Left hindlimb (tissue), 1 donor: ENCODE data around the gene SLC48A1.

Source experiments
- DNase-seq: peaks from one replicate; pipeline ENCODE4 v3.0.0-alpha.2; 2018

SLC48A1 gene

DNA sequence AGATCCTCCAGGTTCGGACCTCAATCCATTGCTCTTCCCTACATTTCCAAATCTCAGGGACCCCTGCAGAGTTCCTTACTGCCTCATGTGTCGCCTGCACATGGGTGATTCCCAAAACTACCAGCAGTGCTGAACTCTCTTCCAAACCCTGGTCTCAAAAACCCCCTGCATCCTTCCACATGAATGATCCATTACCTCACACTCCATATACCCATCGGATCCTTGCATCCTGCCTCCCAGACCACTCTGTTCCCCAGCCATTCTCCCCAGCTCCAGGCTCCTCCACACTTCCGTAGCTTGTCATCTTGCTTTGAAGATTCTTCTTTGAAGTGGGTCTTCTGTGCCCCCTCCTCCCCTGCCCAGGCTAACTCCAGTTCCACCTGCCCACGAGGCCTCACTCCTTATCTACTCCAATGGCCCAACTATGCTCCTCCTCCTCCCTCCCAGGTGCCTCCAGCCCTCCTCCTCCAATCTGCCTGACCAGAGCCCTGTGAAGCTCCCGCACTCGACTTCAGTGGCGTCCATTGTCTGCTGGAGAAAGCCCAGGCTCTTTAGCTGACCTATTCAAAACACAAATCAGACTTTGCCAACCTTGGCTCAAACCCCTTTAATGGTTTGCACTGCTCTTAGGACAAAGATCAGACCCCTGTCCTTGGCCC is 28.1 kb upstream of the SLC48A1 start:
- no peak for DNase-seq

DNA sequence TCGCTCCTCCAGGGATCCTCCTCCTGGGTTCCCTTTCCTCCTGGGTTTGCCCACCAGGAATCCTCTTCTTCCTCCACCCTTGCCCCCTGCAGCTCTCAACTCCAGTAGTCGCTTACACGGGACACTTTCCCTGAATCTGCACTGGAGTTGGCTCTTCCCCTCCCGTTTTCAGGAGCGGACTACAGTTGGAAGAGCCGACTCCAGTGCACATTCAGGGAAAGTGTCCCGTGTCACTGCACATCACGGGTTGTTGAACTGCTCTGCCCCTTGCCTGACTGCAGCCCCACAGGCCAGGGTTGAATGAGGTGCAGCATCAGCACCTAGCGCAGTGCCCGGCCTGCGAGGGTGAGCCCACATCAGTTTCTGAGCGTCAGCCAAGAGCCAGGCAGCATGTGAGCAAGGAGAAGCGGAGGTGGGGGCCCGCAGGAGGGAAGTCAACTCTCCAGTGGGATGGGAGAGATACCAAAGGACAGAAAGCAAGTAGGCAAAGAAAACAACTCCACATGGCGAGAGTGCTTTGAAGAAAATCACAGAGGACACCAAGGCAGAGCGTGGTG is 27.5 kb upstream of the SLC48A1 start:
- DNase-seq, result no peak

DNA sequence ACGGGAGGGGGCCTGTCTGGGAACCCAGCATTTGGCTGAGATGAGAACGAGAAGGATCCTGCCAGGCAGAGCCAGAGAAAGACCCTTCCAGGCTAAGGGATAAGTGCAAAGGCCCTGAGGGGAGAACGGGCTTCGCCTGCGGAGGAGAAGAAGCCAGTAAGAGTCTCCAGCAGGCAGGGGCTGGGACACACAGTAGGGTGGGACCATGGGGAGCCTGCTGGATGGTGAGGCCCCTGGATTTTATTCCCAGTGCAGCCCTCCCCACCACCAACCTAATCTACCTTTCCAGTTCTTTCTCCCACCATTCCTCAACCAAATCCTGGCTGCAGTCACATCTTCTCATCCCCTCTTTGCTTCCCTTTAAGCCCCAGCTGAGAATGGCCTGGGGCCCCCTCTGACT is 27.0 kb upstream of the SLC48A1 start:
- no peak for DNase-seq

DNA sequence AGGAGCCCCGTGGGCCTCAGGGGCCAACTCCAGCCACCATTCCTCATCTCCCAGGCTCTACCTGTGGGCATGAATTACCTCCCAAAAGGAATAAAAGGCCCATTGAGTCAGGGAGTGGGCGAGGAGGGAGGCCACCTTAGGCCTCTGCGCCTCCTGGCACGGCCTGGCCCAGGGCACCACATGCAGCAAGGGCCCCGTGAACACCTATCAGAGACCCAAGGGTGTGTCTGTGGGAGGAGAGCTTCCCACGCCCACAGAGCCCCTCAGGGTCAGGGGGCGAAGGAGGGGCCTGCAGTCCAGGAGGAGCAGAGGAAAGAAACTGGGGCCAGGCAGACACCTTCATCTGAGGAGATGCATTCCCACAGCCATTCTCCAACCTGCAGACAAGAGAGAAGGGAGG is 26.5 kb upstream of the SLC48A1 start:
- DNase-seq, result no peak

DNA sequence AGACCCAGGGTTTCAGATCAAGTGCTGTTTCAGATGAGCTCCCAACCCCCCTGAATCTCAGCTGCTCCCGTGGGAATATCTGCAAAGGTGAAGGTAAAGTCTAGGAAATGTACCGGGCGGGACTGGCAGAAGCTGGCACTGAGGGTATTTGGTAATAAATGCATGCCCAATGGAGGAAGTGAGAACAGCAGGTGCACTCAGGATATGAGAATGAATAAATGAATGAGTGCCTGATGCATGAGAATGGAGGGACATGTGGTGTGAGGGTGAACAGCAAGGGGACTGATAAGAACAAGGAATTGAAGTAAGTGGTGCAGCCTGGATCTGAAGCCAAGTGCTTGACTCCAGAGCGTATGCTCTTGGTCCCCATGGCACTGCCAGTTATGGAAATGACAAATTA is 25.9 kb upstream of the SLC48A1 start:
- DNase-seq, result no peak

DNA sequence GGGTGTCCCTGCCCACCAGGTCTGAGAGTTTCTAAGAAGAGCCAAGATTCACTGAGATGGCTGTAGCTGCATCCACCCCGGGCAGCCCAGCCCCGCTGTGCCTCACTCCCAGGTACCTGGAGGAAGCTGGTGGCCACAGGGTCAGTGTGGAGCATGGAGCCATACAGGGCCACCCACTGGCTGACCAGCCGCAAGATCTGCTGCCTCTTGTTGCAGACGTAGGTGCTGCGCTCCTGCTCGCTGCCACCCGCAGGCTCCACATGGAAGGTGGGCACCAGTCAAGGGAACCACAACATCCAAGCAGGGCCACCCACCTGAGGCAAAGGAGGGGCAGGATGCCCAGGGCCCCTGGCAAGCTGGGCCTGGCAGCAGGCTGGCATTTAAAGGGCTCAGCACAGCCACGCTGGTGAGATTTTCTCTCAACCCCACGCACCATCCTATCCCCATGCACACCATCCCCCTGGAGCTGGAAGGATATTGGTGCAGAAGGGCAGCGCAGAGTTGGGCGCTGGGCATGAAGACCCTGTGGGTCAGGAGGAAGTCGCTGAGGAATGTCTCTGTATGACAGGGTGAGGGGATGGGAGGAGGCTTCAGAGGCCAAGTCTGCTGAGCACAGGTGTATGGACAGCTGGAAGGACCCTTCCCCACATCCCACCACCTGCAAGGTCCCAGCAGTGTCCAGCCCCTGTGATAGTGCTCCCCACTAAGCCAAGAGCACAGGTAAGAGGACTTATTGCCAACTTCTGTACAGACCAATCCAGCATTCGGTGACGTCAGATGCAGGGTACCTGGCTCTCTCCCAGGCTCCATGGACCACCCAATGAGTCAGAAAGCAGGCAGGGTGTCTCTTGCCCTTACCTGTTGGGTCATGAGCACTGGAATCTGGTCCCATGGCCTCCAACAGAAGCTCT is 25.2 kb upstream of the SLC48A1 start:
- no peak for DNase-seq

DNA sequence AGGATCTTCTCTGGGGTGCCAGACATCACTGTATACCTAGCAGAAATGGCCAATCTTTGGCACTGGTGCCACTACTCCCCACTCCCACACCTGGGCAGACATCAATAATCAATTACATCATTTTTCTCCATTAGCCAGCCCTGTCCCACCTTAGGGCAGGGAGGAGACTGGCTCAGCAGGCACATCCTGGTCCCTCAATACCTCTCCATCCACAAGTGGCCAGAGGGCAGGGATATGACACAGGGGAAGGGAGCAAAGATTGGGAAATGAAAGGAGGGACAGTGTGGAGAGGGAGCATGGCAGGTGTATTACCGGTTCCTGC is 24.6 kb upstream of the SLC48A1 start:
- DNase-seq, result no peak

DNA sequence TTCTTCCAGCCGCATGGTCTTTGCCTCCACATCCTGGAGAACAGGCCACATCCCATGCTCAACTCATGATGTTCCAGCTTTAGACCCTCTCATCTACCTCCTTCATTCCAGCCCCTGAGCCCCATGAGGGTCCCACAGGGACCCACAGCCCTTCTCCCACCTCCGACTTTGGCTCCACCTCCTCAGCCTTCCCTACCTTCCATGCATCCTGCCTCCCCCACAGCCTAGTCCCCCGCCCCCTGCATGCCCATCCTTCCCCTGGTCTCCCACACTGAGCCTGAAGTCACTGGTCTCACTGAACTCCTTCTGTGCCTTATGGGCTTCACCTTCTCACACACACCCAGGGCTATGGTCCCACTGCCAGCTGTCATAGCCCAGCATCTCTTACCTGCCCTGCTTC is 24.1 kb upstream of the SLC48A1 start:
- DNase-seq, result no peak

DNA sequence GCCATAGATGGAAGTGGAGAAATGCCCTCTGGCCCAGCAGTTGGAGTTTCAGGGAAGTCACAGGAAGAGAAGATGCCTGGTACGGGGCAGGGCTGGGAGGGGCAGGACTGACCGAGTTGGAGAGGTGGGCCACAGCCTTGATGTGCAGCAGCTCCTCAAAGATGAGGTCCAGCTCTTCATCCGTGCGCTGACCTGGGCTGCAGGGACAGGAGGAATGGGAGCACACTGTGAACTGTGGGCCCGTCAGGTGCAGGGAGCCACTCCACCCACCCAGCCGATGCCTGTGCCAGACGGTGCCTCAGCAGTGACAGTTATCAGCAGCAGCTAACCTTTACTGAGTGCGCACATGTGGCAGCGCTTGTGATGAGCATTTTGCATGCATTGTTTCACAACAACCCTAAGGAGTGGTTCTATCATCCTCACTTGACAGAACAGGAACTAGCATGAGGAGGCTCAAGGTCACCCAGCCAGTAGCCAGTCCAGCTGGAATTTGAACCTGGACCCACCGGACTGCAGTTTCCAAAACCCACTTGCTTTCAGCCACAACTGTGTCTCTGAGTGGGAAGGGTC is 22.7 kb upstream of the SLC48A1 start:
- DNase-seq, result no peak

DNA sequence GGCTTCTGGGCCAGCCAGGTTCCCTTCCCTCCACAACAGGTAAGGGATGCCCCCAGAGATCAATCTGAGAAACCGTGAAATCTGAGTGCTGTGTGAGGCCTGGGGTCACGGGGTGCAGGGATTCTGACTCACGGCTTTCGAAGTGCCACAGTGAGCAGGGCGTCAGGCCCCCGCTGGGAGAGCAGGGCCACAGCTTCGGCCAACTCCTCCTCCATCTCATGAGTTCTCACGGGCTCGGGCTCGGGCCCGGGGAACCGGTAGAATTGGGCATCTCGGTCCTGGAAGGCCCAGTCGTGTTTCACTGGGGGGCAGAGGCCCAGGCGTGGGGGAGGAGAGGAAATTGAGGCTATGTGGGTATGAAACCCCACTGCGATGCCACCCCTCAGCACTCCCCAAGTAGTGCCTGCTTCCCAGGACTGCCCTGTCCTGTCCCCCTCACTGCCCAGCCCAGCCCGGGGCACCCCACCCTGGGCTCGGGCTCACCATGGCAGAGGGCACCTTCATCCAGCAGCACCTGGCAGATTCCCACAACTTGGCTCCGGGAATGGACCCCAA is 22.0 kb upstream of the SLC48A1 start:
- no peak for DNase-seq

DNA sequence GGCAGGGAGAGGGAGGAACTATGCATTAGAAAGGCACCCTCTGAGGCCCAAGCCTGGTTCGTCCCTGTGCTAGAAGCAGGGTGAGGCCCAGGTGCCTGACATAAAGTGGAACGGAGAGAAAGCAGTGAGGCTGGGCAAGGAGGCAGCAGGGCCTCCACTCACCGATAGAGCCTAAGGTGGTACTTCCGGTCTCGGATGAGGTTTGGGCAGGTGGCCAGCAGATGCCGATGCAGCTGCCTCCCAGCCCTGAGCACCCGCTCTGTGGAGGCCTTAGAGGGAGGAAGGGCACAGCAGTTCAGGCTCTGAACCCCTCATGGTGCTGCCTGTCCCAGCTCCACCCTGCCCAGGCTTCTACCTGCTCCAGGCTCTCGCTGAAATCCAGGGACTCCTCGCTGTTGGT is 21.5 kb upstream of the SLC48A1 start:
- DNase-seq, result no peak

DNA sequence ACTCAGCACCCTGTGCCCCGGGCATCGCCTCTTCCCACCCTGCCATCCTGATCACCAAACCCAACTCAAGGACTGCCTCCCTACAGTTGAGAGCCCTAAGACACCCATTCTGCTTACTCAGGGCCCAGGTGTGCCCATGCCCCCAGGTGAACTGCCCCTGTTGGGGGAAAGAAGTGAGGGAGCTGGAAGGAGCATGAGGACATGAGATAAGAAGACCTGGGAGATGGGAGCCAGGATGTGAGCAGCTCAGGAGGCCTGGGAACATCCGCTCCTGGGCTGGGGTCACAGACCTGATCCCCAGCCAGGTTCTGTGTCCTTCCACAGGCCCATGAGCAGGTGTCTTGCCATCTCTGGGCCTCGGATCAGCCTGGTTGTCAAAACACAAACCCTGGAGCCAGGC is 20.9 kb upstream of the SLC48A1 start:
- DNase-seq, result no peak

DNA sequence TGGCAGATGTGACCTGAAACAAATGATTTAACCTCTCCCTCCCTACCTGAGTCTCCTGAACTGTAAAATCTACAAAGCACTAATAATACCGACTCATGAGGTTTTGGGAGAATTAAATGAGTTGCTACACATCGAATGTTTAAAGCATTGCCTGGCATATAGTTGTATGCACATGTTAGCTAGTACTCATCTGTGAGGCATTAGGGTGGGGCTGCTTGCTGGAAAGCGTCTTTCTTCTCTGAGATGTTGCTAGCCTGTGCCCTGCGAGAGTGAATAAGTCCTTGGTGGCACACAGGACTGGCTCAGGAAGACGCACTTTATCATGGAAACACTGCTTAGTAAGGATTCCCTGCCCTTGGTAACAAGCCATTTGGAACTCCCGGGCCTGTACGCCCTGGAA is 20.5 kb upstream of the SLC48A1 start:
- DNase-seq, result no peak

DNA sequence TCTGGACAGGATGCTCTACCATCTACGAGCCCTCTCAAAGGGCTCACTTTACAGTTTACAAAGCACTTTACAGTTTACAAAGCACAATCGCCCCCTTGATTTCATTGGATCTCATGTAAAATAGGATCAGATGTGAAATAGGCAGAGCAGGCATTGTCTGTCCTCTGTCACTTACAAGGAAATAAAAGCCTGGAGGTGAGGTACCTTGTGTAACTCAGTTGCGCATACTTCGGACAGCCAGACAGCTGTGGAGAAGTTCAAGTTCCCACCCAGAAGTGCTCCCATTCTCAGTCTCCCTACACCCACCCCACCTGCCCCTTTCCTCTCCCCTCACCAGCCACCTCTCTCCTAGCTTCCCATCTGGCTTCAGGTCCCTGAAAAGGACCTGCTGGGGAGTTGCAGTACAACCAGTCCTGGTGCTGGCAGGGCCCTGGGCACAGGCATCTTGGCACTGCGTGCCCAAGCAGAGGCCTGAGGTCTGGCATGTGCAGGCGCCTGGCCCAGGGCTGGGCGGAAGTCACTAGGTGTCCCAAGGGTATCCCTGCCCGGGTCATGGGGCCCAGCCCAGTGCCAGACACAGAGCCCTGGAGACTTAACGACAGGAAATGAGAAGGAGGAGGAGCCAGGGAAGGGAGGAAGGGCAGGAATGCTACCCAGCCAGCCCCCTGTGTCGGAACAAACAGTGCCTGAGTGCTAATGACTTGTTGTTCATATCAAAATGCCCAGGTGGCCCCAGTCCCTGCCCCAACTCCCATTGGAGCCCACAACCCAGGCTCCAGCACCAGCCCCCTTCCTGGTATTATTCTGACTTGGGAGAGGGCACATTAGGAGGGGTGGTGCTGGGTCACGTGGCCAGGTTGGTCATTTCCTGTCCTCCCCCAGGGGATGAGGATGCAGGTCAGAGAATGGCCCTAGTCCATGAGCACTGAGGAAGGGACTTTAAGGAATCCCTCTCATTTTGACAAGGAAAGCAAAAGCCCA is 19.7 kb upstream of the SLC48A1 start:
- no peak for DNase-seq

DNA sequence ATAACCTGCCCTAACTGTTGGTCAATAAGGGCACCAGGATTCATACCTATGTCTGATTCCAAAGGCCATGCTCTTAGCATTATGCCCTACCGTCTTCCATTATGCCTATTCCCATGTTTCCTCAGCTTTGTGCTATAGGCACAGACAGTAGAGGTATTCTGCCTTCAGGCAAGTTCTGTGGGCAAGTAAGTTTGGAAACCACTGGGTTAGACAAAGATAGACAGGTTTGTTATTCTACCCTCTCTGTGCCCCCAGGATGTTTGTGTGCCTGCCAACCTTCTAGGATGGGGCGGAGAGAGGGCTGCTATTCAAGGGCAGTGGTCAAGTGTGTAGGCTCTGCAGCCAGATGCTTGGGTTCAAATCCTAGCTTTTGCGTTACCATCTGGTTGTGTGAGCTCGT is 18.9 kb upstream of the SLC48A1 start:
- no peak for DNase-seq

DNA sequence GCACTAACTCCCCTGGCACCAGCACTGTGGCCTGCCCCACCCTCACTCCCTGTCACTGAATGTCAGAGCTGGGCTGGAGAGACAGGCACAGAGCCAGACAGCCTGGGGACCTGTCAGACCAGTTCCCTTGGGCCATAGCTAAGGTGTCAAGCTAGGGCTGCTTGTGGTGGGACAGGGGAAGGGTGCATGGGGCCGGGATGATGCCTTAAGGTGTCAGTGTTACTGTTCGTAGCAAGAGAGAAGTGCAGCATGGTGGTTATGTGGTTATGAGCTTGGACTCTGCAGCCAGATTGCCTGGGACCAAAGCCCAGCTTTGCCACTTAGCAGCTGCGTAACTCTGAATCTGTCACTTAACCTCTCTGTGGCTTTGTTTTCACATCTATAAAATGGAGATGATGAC is 18.2 kb upstream of the SLC48A1 start:
- no peak for DNase-seq

DNA sequence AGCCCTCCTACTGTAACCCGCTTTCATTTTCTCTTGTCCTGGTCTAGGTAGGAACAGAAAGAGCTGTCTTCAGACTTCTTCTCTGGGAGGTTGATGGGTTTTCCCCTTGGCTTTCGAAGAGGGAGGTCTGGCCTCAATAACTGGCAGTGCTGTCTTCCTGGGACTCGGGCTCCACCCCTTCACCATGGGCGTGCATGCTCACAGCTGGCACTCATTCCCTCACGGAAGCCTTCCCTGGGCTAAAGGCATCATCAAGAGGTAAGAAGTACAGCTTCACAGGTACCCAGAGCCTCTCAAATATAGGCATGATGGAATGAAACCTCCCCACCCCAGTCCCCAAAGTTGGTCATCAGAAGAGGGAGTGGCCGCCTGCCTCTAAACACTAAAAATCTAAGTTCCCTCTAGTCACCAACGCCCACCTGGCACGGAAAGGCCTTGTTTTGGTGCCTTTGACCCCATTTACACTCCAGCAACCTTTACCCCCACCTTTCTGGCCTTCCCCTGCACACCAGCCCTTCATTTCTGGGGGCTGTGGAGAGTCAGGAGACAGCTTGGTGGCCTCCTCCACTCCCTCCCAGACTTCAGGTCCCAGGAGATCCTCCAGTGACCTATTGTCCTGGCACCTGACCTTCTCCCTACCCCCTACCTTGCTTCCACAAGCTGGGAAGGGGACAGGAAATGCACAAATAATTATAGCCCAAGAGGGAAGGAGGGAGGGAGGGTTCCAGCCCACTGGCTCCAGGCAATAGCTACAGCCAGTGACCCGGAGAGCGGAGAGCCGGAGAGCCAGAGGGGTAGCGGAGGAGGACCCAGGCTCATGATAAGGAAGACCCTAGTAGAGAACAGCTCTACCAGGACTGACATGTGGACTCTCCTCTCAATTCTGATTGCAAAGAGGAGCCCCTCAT is 17.1 kb upstream of the SLC48A1 start:
- no peak for DNase-seq

DNA sequence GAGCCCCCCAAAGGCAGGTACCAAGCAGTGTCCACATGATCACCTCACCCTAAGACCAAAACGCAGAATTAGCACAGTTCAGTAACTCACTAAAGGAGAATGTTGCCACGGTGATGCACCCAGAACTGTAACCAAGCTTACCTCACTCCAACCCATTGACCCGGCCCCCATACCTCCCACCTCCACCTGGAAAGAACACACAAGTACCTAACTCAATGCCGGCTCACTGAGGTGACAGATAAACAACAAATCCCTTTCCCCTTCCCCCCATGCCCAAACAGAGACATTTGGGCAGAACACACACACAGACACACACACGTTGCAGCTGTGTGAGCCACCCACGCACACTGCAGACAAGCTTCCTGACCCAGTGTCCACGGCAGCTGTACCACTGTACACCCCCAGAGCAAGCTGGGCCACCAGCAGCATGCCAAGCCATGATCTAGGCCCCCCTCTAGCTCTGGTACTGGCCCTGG is 15.6 kb upstream of the SLC48A1 start:
- DNase-seq, result no peak

DNA sequence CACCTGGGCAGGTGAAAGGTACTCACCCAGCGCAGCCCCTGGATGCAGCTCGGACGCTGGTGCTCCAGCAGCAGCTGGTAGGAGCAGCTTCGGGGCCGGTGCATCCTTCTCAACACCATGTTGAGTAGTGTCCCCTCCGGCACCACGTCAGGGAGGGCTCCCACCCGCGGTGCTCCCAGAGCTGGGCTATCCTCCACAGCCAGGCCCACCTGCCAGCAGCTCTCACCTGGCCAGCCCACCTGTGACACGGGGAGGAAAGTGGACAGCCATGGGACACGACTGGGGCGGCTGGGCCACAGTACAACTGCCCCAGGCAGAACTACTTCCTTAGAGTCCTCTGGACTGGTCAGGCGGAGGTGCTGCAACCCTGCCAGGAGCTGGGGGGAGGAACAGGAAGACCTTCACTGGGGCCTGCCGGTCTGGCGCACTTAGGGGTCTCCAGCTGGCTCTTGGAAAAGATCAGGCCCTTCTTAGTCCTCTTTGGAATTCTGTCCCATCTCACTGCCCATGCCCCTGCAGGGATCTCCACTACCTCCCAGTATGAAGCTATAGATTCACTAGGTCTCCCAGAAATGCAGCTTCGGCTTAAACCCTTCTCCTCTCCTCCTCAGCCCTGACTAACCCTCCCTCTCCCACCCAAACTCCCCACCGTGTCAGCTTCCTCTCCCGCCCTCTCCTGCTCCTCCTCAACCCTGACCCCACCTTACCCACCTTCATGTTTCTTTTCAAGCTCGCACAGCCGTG is 15.0 kb upstream of the SLC48A1 start:
- no peak for DNase-seq

DNA sequence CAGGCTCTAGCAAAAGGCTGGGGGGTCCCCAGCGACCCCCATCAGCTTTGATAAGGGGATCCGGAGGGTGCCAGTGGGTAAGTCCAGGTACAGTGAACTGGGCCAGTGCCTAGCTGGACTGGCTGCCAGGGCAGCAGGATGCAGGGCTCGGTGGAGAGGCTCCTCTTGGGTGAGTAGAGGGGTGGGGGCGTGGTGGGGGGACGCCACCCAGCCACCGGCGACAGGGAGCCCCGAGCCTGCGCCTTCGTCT is 14.5 kb upstream of the SLC48A1 start:
- no peak for DNase-seq
